ENCODE results near the gene ODAD2. TPM values are rescaled to one million over a fixed set of nuclear protein-coding genes. Genes with fewer than 3 reads are reported as not detected.

ODAD2 gene
- total and polyA plus RNA-seq, 2 of the 8 experiments (the other 6 are each of a cell fraction or from before 2014, with no cell fraction given), result 0.95 to 4.3 TPM

GRCh38 chr10:27834476-27834875 is 164.4 kb downstream of the ODAD2 start:
- no peaks in the 10 kb centered on the region for H3K79me1 ChIP-seq (ENCODE audit: low read depth, low read length)
- no peak overlapping the region for H2BK20ac ChIP-seq (ENCODE audit: low read length)
- no peak overlapping the region for H4K91ac ChIP-seq (replicated peaks; ENCODE audit: insufficient read length, low read length)
- H3K4ac ChIP-seq (replicated peaks; ENCODE audit: insufficient read length, low read depth, low read length), result no peak overlapping the region
- no peak overlapping the region for H2BK12ac ChIP-seq (ENCODE audit: low read depth, low read length)
- no peaks in the 10 kb centered on the region for H3K79me2 ChIP-seq (ENCODE audit: control insufficient read depth in 1 of 2, insufficient read depth in 2 of 2, low read length in 2 of 2)
- CTCF ChIA-PET (ENCODE audit: partially characterized antibody), result no interaction called here
- H3K27me3 ChIP-seq (replicated peaks in 1 of 4; ENCODE audit: control insufficient read depth in 3 of 4, extremely low read depth in 1 of 4, insufficient read depth in 3 of 4, low read length in 3 of 4), result no peaks in the 10 kb centered on the region
- FAIRE-seq (no peak), DNase-seq (ENCODE audit: low read depth in 1 of 2, low spot score in 2 of 2) (no peak)
- H2BK5ac ChIP-seq (ENCODE audit: low read depth, low read length), result no peak overlapping the region
- no peaks in the 10 kb centered on the region for H4K20me1 ChIP-seq (replicated peaks in 1 of 2; ENCODE audit: control insufficient read depth in 1 of 2, insufficient read depth in 2 of 2, low read length in 2 of 2)
- no peak overlapping the region for H2BK15ac ChIP-seq (ENCODE audit: low read length)
- H3K9ac ChIP-seq (replicated peaks in 1 of 4; ENCODE audit: extremely low read depth in 1 of 4, low read depth in 3 of 4, low read length in 3 of 4), result no peak overlapping the region
- H3K18ac ChIP-seq (ENCODE audit: extremely low read depth, low read length), result no peak overlapping the region
- no peak overlapping the region for H2AFZ ChIP-seq (ENCODE audit: low read length)
- H2BK120ac ChIP-seq (replicated peaks; ENCODE audit: low read depth, low read length), result no peak overlapping the region
- H3K36me3 ChIP-seq (ENCODE audit: control insufficient read depth in 2 of 4, insufficient read depth in 4 of 4, low read length in 3 of 4), result no peaks in the 10 kb centered on the region
- no peaks in the 10 kb centered on the region for H3K4me1 ChIP-seq (replicated peaks in 1 of 4; ENCODE audit: control insufficient read depth in 3 of 4, insufficient read depth in 4 of 4, low read length in 3 of 4)
- H3K56ac ChIP-seq (replicated peaks; ENCODE audit: insufficient read length, low read depth, low read length), result no peak overlapping the region
- H4K5ac ChIP-seq (ENCODE audit: insufficient read length, low read depth, low read length), result no peak overlapping the region
- no peak overlapping the region for H4K8ac ChIP-seq (ENCODE audit: extremely low read depth, insufficient read depth, low read length)
- POLR2A ChIA-PET (ENCODE audit: partially characterized antibody), result no interaction called here
- 86% methylated on average over 3 of the region's 3 CpGs; no CpG with 5 or more reads in 1 of the 2 experiments for whole genome bisulfite sequencing, 2 experiments (ENCODE audit: extremely low coverage in 1 of 2, insufficient coverage in 1 of 2, insufficient read length in 1 of 2, insufficient replicate concordance in 2 of 2, low coverage in 1 of 2, low lambda C conversion rate in 2 of 2, missing lambda C conversion rate in 1 of 2)
- no peaks in the 10 kb centered on the region for H3K23me2 ChIP-seq (ENCODE audit: low read depth, low read length)
- H2AK5ac ChIP-seq (ENCODE audit: low read depth, low read length), result no peak overlapping the region
- no peaks in the 10 kb centered on the region for H3K9me3 ChIP-seq (ENCODE audit: insufficient read depth in 2 of 2, low read depth in 1 of 2, low read length in 1 of 2)
- H3K4me2 ChIP-seq (ENCODE audit: insufficient read depth in 1 of 2, low read depth in 2 of 2, low read length in 2 of 2), result no peak overlapping the region
- no peak overlapping the region for H3K23ac ChIP-seq (ENCODE audit: insufficient read length)
- no peak overlapping the region for H3K14ac ChIP-seq (ENCODE audit: insufficient read length)
- H3K27ac ChIP-seq (ENCODE audit: low read depth, low read length), result no peak overlapping the region
- no peak overlapping the region for H3K4me3 ChIP-seq (ENCODE audit: extremely low read depth in 1 of 4, insufficient read depth in 2 of 4, low read depth in 3 of 4, low read length in 4 of 4)
- TF ChIP-seq CHD2 (IDR thresholded peaks at IDR 0.05; ENCODE audit: low read length) (no peak), SP1 (IDR thresholded peaks at IDR 0.05; ENCODE audit: low read depth, low read length) (no peak), HDAC2 (IDR thresholded peaks at IDR 0.05; ENCODE audit: borderline replicate concordance in 1 of 2, low read depth in 2 of 2, low read length in 2 of 2) (no peak), SAP30 (IDR thresholded peaks at IDR 0.05; ENCODE audit: insufficient read depth, insufficient replicate concordance, low read length) (no peak), CREB1 (IDR thresholded peaks at IDR 0.05) (no peak), CTBP2 (IDR thresholded peaks at IDR 0.05; ENCODE audit: borderline replicate concordance, insufficient read depth, insufficient read length, low read length) (no peak), SIRT6 (IDR thresholded peaks at IDR 0.05; ENCODE audit: low read length) (no peak), JUND (IDR thresholded peaks at IDR 0.05; ENCODE audit: low read length) (no peak), BRCA1 (IDR thresholded peaks at IDR 0.05; ENCODE audit: low read depth, low read length) (no peak), ASH2L (IDR thresholded peaks at IDR 0.05; ENCODE audit: low read length) (no peak), SP2 (IDR thresholded peaks at IDR 0.05; ENCODE audit: low read length) (no peak)

All from H1 (cell line).